Memory B cell (primary cell): ENCODE data around the gene FOLR1.

Experiments
- ATAC-seq: fragments of 150-1000 bp; cut with Tn5 transposase; 2 replicates; pipeline ENCODE4 v1.10.0; 2021; ENCODE audit warnings: low read depth, mild to moderate bottlenecking, moderate library complexity
- DNase-seq, 2 donors: peaks; one replicate each; pipeline ENCODE4 v3.0.0; 2022; ENCODE audit warnings: low spot score in 2 of 2
- H3K27ac Mint-ChIP-seq: one replicate; pipeline ENCODE4 v1.8.0; 2022; ENCODE audit warnings: mild to moderate bottlenecking, moderate library complexity, mixed read lengths
- H3K27me3 Mint-ChIP-seq: one replicate; pipeline ENCODE4 v1.8.0; 2022; ENCODE audit warnings: mixed read lengths
- H3K36me3 Mint-ChIP-seq: one replicate; pipeline ENCODE4 v1.8.0; 2022; ENCODE audit warnings: mild to moderate bottlenecking, mixed read lengths
- H3K4me1 Mint-ChIP-seq: one replicate; pipeline ENCODE4 v1.8.0; 2022; ENCODE audit warnings: mixed read lengths
- H3K4me3 Mint-ChIP-seq: one replicate; pipeline ENCODE4 v1.8.0; 2022; ENCODE audit warnings: mild to moderate bottlenecking, moderate library complexity, mixed read lengths
- H3K9me3 Mint-ChIP-seq: one replicate; pipeline ENCODE4 v1.8.0; 2022; ENCODE audit warnings: mixed read lengths

FOLR1 gene

GRCh38 chr11:72223615-72224563 lies 31.9 kb downstream of the FOLR1 start:
- peak overlapping the region; percentile 93 for H3K4me3 Mint-ChIP-seq
- DNase-seq (peak in 1 of 2 donors; percentile 52), ATAC-seq (peak; percentile 49)
- H3K9me3 Mint-ChIP-seq = no peaks in the 10 kb centered on the region
- H3K4me1 Mint-ChIP-seq = peaks cover 30% of the 10 kb centered on the region
- H3K36me3 Mint-ChIP-seq = peaks cover 3% of the 10 kb centered on the region
- H3K27me3 Mint-ChIP-seq = no peaks in the 10 kb centered on the region
- peak overlapping the region; percentile 89 for H3K27ac Mint-ChIP-seq

DNA sequence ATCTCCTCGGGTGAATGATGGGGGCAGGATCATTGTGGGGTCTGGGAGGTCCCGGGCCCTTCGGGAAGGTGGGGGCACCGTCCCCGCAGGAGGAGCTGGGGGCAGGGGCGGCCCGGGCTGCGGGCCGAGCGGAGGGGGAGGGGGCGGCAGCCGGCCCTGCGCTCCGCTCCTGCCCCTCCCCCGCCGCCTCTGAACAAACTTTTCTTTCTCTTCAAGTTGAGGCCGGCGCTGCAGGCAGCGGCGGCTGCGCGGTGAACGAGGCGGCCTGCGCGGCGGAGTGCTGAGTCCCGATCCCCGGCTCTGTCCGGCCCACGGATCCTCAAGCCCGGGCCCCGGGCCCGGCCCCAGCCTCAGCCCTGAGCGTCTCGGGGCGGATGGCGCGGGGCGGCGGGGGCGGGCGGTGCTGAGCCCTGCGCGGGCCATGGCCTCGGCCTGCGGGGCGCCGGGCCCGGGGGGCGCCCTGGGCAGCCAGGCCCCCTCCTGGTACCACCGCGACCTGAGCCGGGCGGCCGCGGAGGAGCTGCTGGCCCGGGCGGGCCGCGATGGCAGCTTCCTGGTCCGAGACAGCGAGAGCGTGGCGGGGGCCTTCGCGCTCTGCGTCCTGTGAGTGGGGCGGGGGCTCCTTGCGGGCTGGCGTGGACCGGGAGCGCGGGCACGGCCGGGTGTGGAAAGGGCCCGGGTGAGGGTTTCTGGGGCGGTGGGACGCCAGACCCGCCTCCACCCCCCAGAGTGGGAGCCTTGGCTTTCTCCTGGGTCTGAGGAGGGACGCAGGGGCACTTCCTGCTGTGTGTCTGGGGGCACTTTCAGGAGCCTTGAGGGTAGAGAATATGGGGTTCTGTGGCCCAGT lies 32.8 kb downstream of the FOLR1 start, which contains the start of gene INPPL1:
Gene INPPL1, plus strand, starts transcription at position 204 of the 847 bp plus-strand sequence. Its CDS starts 218 bp downstream, at position 422.
- Mint-ChIP-seq H3K4me1 (peaks cover 33% of the 10 kb centered on the region), H3K4me3 (peak within 1 kb of the TSS; percentile 93), H3K36me3 (peaks cover 9% of the 10 kb centered on the region), H3K27ac (peak within 1 kb of the TSS; percentile 89), H3K27me3 (no peaks in the 10 kb centered on the region), H3K9me3 (no peaks in the 10 kb centered on the region)
- ATAC-seq = peak; percentile 3
- peak in 1 of 2 donors; percentile 44 for DNase-seq

- Mint-ChIP-seq H3K36me3 (peaks cover 10% of the 10 kb centered on the region), H3K27me3 (no peaks in the 10 kb centered on the region), H3K27ac (peak overlapping the region; percentile 76), H3K9me3 (no peaks in the 10 kb centered on the region), H3K4me3 (peak overlapping the region; percentile 84), H3K4me1 (peaks cover 29% of the 10 kb centered on the region)
- ATAC-seq = peak; percentile 8
- peak in 1 of 2 donors; percentile 26 for DNase-seq
Measured at GRCh38 chr11:72225411-72225951, 33.5 kb downstream of the FOLR1 start.

DNA sequence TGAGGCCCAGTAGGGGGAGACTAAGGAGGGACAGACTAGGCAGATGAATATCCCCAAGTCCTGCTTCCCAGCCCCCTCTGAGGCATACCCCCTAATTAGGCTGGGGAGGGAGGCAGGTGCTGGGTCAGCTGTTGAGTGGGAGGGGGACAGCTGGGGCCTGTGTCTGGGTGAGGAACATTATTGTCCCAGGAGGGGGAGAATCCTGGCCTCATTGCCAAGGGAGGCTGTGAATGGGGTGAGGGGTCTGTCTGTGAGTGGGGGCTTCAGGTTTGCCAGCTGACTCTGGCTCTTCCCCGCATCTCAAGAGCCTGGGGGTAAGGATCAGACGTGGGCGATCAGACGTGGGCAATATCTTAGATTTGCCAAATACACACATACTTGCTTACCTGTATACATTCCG lies 34.8 kb downstream of the FOLR1 start:
- H3K4me3 Mint-ChIP-seq = no peak overlapping the region
- peaks cover 21% of the 10 kb centered on the region for H3K4me1 Mint-ChIP-seq
- DNase-seq = no peak
- no peaks in the 10 kb centered on the region for H3K9me3 Mint-ChIP-seq
- H3K36me3 Mint-ChIP-seq = peaks cover 13% of the 10 kb centered on the region
- ATAC-seq = no peak
- H3K27me3 Mint-ChIP-seq = no peaks in the 10 kb centered on the region
- no peak overlapping the region for H3K27ac Mint-ChIP-seq

- H3K27ac Mint-ChIP-seq = no peak overlapping the region
- H3K4me1 Mint-ChIP-seq = peaks cover 15% of the 10 kb centered on the region
- no peak for ATAC-seq
Measured at GRCh38 chr11:72227316-72228228, 35.6 kb downstream of the FOLR1 start.

DNA sequence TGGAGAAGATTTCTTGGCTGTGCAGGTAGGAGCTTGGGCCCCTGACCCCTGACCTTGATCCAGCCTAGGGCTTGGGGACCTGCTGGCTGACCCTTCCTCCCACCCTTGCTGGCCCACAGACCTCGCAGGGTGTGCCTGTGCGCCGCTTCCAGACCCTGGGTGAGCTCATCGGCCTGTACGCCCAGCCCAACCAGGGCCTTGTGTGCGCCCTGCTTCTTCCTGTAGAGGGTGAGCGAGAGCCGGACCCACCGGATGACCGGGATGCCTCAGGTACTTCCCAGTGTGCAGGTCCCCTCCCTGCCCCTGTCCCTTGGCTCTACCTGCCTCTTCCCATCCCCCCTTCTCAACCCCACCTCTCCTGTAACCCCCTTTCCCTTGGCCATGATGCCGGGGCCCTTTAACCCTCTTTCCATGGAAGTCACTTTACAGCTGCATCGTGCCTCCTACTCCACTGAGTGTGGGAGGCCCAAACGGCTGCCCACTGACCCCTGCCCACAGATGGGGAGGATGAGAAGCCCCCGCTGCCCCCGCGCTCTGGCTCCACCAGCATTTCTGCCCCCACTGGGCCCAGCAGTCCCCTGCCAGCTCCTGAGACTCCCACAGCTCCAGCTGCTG lies 36.4 kb downstream of the FOLR1 start:
- Mint-ChIP-seq H3K9me3 (no peaks in the 10 kb centered on the region), H3K27ac (no peak overlapping the region), H3K27me3 (no peaks in the 10 kb centered on the region), H3K4me1 (peaks cover 14% of the 10 kb centered on the region), H3K36me3 (peaks cover 16% of the 10 kb centered on the region), H3K4me3 (no peak overlapping the region)
- DNase-seq (no peak), ATAC-seq (no peak)

More at GRCh38 chr11:72227316-72228228, 35.6 kb downstream of the FOLR1 start:
- no peaks in the 10 kb centered on the region for H3K27me3 Mint-ChIP-seq
- H3K36me3 Mint-ChIP-seq = peaks cover 16% of the 10 kb centered on the region
- no peak overlapping the region for H3K4me3 Mint-ChIP-seq
- DNase-seq = no peak
- H3K9me3 Mint-ChIP-seq = no peaks in the 10 kb centered on the region

DNA sequence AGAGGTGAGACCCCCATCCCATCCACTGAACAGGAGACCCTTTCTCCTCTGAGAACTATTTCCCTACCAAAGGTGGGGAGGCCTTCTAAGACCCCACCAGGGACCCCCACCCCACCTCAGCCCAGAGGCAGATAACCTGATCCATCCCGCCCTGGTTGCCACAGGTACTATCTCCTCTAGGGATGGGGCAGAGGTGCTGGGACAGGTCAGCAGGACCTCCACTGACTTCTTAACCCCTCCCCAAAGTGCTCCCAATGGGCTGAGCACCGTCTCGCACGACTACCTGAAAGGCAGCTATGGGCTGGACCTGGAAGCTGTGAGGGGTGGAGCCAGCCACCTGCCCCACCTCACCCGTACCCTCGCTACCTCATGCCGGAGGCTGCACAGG lies 36.9 kb downstream of the FOLR1 start:
- Mint-ChIP-seq H3K27me3 (no peaks in the 10 kb centered on the region), H3K4me3 (no peak overlapping the region), H3K36me3 (peaks cover 16% of the 10 kb centered on the region), H3K4me1 (peaks cover 18% of the 10 kb centered on the region), H3K9me3 (no peaks in the 10 kb centered on the region), H3K27ac (no peak overlapping the region)
- ATAC-seq (no peak), DNase-seq (no peak)

- Mint-ChIP-seq H3K27me3 (no peaks in the 10 kb centered on the region), H3K36me3 (peaks cover 20% of the 10 kb centered on the region), H3K4me1 (peaks cover 21% of the 10 kb centered on the region), H3K27ac (no peak overlapping the region), H3K9me3 (no peaks in the 10 kb centered on the region), H3K4me3 (no peak overlapping the region)
- no peak for ATAC-seq
- DNase-seq = no peak
Measured at GRCh38 chr11:72229336-72229924, 37.5 kb downstream of the FOLR1 start.

DNA sequence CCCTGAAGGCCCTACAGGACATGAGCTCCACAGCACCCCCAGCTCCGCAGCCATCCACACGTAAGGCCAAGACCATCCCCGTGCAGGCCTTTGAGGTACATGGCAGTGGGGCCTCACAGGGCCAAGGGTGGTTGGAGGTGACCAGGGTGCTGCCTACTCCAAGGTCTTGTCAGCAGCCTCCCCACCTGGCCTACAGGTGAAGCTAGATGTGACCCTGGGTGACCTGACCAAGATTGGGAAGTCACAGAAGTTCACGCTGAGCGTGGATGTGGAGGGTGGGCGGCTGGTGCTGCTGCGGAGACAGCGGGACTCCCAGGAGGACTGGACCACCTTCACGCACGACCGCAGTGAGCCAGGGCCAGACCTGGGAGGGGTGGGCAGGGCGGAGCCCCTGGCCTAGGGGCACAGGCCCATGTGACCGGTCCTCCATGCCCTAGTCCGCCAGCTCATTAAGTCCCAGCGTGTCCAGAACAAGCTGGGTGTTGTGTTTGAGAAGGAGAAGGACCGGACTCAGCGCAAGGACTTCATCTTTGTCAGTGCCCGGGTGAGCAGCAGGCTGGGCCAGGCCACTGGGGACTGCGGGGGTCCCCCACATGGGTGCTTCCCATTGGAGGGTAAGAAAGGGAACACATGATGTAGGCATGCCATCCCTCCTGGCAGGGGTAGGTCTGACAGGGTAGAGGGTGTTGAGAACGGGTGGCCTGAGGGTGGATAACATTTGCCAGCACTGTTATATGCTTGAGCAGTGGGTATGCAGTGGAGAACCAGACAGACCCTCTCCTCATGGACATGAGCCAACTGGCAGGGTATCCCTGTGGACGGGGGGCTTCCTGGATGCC lies 38.2 kb downstream of the FOLR1 start:
- peaks cover 24% of the 10 kb centered on the region for H3K36me3 Mint-ChIP-seq
- no peak for ATAC-seq
- no peak overlapping the region for H3K4me3 Mint-ChIP-seq
- H3K27me3 Mint-ChIP-seq = no peaks in the 10 kb centered on the region
- no peak overlapping the region for H3K27ac Mint-ChIP-seq
- H3K9me3 Mint-ChIP-seq = no peaks in the 10 kb centered on the region
- H3K4me1 Mint-ChIP-seq = peaks cover 23% of the 10 kb centered on the region
- DNase-seq = no peak

DNA sequence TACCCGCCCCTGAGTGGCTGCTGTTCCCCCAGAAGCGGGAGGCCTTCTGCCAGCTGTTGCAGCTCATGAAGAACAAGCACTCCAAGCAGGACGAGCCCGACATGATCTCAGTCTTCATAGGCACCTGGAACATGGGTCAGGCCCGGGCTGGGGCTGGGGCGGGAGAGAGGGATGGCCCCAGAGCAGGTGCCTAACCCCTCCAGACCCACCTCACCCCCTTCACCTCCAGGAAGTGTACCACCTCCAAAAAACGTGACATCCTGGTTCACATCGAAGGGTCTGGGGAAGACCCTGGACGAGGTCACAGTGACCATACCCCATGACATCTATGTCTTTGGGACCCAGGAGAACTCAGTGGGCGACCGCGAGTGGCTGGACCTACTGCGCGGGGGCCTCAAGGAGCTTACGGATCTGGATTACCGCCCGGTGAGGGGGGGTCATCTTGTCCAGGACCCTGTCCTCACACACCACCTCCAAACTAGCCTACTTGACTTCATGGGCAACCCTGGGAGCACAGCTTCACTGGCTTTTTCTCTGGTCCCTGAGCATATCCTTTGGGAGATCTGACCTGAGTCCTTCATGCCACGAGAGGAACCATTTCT lies 38.9 kb downstream of the FOLR1 start:
- Mint-ChIP-seq H3K4me1 (peaks cover 18% of the 10 kb centered on the region), H3K27me3 (no peaks in the 10 kb centered on the region), H3K9me3 (no peaks in the 10 kb centered on the region), H3K27ac (no peak overlapping the region), H3K36me3 (peaks cover 24% of the 10 kb centered on the region), H3K4me3 (no peak overlapping the region)
- ATAC-seq (no peak), DNase-seq (no peak)

GRCh38 chr11:72231396-72232259 lies 39.7 kb downstream of the FOLR1 start:
- no peaks in the 10 kb centered on the region for H3K9me3 Mint-ChIP-seq
- peaks cover 26% of the 10 kb centered on the region for H3K36me3 Mint-ChIP-seq
- H3K27me3 Mint-ChIP-seq = no peaks in the 10 kb centered on the region
- ATAC-seq (no peak), DNase-seq (no peak)
- H3K27ac Mint-ChIP-seq = peak overlapping the region; percentile 17
- peaks cover 15% of the 10 kb centered on the region for H3K4me1 Mint-ChIP-seq
- no peak overlapping the region for H3K4me3 Mint-ChIP-seq
